Stimulated activated CD4-positive, alpha-beta T cell treated with anti-CD3 and anti-CD28 coated beads, Interleukin-12 subunit alpha, Interleukin-12 subunit beta, amount 100 ng/mL, for 24 hours (primary cell): ENCODE results near the gene CREB5.
"Not testable (repeated sequence)": the region's sequence is repeated elsewhere in the genome, so short reads cannot be mapped to it uniquely, and the experiment has no call there.

ENCODE experiments used
- DNase-seq, 2 experiments: peaks; one replicate each; pipeline ENCODE4 v3.0.0-alpha.2; 2020; ENCODE audit warnings: low read depth in 2 of 2

The CREB5 gene

DNA sequence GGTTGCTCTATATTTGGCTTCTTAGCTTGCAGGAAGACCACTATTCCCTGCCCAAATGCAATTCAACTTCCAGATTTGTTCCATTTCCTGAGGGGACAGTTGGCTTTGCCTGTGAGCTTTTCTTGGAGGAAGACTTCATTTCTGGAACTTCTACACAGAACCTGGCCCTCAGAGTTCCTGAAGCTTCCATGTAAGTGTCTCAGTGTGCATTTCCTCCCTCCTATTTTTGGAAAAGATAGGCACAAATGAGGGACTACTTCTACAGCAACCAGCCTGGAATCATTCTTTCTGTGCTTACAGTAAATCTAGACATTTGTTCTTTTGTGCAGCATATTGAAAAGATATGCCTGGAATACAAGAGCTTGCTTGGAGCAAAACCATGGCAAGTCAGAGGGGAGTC, 164.3 kb downstream of the CREB5 start:
- no peak for DNase-seq

DNA sequence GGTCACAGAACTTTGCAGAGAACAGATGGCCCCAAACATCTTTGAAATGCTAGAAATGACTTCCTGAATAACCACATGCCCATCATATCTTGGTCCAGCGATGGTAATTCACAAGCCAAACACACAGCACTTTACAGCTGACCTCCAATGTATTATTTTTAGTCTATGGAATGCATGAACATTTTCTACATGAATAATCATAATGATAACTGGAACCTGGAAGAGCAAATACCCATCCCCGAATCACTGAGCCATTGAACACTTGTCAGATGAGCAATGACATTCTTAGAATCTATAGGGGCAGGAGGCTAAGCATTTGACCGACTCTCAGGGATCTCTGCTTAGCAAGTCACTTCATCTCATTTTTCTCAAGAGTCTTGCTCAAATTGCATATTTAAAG, 167.3 kb downstream of the CREB5 start:
- DNase-seq, result no peak

DNA sequence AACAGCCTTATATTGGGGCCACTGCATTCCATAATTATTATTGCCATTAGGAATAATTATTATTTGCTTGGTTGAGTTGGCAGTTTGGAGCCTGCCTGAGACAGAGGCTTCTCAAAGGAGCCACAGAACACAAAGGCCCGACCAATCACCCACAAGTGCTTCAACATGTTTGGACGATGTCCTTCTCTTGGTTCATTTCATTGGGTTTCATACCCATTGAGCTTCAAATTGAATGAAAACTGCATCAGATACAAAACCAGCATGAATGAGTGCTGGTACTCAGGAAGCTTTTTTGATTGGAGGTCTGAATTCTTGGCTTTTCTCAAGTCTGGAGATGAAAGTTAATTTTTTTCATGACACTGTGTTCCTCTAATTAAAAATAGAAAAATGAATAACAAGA, 168.3 kb downstream of the CREB5 start:
- DNase-seq, result no peak

DNA sequence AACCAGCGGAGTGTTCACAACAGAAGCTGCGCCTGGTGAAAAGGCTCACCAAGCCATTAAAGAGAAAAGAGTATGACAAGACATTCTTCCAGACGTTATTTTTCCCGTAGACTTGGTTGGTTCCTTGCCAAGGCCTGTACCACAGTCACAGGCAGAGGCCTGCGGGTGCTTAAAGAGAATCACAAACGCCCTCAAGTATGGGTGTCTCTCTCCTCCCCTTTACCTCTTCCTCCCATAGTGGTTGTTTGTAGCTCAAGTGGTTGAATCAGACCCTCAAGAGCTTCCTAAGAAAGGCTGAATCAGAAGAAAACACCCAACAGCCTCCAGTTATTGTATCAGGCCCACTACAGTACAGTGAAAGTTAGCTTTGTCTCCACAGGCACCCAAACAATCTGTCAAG, 169.0 kb downstream of the CREB5 start:
- no peak for DNase-seq

DNA sequence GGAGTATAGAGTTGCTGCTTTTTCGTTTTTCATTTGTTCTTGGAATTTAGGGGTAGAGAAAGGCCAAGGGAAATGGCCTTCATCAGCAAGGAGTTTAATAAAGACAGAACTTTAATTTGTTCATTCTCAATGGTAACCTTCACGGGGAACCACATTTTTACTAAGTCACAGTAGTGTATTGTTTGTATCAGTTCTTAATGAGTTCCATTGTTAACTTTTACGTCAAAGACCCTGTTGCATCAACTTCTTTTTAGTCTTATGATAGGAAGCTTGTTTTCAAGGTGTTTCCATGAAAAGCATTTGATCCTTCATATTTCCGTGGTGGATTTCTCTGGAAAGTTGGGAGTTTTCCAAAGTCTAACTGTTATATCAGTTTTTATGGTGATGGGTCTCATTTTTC, 169.9 kb downstream of the CREB5 start:
- no peak for DNase-seq

DNA sequence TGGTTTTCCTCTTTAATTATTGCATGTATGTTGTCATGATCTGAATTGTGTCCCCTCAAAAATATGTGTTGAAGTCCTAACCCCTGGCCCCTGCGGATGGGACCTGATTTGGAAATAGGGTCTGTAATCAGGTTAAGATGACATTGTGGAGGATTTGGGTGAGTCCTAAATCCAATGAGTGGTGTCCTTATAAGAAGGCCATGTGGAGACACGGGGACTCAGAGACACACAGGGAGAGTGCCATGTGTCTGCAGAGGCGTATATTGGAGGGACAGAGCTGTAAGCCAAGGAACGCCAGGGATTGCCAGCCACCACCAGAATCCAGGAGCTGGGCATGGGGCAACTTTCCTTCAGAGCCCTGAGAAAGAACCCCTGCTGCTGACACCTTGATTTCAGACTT, 171.9 kb downstream of the CREB5 start:
- no peak for DNase-seq

DNA sequence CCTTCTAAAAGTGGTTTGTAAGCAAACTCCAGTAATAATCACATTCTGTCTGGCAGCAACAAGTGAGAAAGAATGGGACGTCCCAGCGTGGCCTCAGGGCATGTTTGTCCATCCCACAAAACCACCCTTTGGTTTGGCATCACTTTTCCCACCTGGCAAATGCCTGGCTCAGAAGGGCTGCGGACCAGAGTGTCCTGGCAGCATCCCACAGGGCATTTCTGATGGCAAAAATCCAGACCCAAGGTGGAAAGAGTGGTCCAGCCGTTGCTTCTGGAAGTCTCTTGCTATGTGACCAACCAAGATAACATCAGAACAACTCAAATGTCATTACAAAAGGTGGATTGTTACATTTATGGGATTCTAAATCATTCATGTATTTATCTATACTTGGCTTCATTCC, 174.4 kb downstream of the CREB5 start:
- DNase-seq, result no peak

DNA sequence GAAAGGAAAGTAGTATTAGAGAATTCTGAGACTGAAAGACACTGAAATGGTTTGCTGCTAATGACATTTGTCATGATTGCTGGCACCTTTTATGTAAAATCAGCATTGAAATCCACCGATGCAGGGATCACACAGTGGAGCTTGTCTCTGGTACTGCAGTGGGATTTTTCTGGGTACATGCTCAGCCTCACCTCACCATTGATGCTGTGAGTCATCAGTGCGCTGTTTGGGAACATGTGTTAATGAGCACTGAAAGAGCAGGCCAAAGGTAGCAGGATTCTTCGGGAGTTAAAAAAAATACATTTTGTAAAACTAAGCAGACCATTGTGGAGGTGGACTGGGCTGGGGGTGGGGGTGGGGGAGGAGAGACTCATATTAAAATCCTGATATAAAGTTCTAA, 174.9 kb downstream of the CREB5 start:
- no peak for DNase-seq

DNA sequence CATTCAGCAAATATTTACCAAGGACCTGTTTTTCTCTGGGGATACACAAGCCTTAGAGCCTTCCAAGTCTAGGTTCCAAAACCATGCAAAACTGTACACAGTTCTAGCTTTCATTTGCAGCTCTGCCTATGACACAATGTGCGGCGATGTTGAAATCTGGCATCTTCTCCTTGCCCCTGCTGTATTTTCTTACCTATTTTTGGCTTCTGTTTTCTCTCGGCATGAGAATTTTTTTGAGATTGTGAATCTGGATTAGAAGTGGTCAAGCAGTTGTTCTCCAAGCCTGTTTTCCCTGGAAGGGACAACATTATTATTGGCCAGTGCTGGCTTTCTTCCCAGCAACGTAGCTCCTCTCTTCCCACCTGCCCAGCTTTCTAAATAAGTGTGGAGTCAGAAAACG, 176.3 kb downstream of the CREB5 start:
- DNase-seq, result no peak

DNA sequence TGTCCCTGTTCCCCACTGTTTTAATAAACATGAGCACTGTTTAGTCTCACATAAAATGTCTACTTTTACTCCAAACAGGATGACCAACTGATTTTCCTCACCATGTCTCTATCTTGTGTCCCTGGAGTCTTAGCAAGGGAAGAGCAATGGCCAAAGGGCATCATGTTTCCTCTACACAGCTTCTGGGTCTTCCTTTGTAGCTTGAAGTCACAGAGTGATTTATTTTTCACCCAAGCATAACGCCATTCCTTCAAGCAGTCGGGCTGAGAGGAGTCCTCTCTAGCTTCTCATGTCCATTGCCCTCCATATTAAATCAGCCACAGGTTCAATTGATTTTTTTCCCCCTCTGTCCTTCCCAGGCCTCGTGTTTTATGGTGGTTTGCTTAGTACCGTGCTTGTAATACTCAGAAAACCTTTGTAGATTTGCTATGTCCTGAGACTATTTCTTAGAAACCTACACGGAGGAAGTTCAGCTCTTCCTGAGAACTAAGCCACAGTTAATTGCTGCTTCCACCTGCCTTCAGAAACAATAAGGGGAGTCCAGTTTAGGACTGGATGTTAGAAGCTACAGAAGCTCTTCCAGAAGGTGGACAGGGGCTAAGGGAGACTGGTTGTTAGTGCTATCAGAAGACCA, 178.8 kb downstream of the CREB5 start:
- no peak for DNase-seq

DNA sequence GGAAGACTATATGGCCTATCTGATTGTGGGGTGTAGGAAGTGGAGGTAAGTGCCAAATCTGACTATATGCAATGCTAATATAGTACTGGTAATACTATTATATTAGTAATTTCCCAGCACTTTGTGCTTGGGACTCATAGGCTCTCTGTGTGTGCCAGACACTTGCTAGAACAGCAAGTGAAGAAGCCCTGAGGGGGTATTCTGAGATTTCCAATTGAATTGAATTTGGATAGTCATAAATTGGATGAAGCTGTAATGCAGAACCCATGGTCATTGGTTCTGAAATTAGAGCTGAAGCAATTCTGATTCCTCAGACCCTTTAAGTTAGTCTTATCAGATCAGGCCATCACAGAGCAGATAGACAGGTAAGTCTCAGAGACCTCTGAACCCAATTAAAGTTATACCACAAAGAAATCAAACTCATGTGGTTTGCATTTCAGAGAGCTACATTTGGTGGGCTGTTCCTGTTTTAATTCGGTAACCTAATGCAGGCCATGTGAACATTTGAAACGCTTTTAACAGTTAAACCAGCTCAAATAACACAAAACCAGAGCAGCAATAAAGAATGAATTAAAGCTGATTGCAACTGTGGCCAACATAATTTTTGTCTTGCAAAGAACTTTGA, 179.5 kb downstream of the CREB5 start:
- no peak for DNase-seq

DNA sequence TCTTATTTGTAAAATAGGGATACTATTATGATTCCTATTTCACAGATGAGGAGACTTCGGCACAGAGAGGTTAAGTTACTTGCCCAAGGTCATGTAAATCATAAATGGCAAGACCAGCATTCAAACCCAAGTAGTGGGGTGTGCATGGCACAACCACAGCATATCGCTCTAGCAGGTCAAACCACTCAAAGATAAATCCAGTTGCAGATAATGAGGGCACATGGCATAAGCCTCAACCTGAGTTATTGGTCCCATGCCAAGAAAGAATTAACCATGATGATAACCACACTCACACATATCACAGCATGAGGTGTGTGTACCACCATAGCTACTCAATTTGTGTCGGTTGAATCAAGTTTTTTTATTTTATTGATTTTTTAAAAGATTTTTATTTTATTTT, 180.5 kb downstream of the CREB5 start:
- DNase-seq, result no peak

DNA sequence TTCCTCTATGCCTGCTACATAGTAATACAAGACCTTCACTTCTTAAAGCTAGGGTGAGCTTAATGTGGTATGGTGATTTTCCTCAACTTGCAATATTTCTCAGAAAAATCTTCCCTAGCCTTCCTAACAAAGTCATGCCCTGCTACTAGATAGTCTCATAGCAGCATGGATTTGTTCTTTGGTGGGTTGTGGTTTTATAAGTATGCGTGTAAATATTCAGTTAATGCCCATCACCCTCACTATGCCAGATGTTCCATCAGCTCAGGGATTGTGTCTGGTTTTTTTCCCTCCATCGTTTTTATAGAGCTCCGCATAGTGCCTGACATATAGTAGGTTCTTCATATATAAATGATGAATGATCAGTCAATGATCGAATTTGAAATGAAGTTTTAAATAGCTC, 182.8 kb downstream of the CREB5 start:
- DNase-seq, result no peak

DNA sequence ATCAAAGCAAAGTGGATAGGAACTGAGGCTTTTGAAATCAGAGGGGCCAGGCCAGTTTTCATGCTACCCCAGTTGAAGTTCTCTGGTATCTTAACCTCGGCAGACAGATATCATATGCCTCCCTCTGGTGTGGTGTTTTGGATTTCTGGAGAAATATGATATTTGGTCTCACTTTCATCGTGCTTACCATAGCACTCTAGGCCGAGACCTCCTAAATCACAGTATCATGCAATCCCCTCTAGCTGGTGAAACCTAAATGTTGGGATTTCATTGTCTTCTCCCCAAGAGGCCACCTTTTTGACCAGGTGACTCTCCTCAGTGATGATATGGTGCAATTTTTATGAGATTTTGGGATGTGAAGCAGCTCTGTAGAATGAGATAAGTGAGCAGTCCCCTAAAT, 183.5 kb downstream of the CREB5 start:
- DNase-seq, result no peak

DNA sequence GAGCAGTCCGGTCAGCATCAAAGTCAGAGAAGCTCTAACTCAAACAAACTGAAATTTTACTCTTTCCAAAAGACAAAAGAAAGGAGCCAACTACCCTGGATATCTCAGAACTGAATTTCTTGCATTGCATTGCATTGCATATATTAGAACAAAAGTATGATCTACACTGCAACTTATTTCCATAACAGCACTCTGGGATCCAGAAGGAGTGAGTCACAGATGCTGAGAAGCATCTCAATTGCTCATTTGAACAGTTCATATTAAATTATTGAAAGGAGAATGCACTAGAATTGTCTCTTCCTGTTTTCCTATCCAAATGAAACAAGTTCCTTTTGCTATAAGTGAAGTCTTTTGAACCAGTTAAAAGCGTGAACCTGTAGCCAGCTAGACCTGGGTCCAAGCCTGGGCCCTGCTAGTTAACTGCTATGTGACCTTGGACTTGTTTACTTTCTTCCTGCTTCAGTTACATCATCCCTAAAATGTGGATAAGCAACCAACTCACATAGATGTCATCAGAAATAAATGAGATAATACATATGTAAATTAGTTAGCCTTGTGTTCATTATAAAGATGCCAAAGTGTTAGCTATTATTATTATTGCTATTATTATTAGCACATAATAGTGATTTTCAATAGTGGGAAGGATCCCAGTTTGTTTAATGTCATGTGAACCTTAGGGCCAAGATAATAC, 184.1 kb downstream of the CREB5 start:
- DNase-seq, result no peak

DNA sequence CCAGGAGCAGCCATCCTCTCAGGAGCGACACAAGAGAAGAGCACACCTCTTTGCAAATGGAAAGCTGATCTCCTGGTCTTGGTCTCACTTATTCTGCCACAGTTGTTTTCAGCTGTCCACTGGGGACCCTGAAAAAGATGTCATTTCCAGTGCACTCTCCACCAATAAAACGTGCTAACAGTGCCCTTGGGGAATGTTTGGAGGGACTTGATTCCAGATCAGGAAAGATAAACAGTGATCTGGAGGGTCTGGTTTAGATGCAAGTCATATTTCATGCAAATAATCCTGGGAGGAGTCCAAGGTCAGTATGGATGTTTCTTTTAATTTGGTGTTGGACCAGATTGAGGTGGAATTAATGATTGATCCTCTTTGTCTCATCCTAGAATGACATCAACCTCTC, 185.0 kb downstream of the CREB5 start:
- DNase-seq, result no peak

DNA sequence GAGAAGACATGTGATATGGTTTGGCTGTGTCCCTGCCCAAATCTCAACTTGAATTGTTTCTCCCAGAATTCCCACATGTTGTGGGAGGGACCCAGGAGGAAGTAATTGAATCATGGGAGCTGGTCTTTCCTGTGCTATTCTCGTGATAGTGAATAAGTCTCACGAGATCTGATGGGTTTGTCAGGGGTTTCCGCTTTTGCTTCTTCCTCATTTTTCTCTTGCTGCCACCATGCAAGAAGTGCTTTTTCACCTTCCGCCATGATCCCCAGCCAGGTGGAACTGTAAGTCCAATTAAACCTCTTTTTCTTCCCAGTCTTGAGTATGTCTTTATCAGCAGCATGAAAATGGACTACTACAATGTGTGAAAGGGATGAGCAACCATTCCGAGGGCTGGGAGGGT, 185.7 kb downstream of the CREB5 start:
- DNase-seq, result not testable (repeated sequence)

DNA sequence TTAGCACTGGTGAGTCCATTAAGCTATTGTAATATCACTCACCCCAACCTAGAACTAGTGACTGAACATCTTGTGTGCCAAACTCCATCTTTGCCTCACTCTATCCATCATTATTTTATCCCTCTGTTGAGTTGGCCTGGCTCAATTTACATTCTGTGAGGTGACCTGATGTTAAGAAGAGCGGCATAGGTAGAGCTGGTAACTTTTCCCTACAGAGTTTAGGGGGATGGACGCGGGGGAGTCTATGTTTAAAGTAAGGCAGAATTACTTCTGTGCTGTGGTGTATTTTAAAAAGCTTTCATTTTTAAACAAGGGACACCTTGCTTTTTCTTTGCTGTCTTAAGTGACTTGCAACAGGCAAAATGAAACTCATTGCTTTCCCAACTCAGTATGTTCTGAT, 186.3 kb downstream of the CREB5 start:
- DNase-seq, result no peak

DNA sequence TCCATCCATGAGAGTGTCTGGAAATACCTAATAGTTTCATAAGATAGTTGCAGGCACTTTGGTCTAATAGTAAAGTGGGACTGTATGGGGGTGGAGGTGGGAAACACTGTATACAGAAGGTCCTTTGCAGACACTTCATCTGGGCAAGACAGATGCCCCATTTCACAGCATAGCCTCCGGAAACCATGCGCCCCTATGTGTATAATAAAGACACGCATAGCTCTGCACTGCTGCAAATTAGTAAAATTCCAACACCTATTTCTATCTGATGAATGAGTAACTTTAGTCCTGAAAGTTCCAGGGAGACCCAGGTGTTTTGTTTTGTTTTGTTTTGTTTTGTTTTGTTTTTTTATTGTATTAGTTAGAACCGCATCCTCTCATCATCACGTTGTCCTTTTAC, 187.1 kb downstream of the CREB5 start:
- DNase-seq, result no peak

DNA sequence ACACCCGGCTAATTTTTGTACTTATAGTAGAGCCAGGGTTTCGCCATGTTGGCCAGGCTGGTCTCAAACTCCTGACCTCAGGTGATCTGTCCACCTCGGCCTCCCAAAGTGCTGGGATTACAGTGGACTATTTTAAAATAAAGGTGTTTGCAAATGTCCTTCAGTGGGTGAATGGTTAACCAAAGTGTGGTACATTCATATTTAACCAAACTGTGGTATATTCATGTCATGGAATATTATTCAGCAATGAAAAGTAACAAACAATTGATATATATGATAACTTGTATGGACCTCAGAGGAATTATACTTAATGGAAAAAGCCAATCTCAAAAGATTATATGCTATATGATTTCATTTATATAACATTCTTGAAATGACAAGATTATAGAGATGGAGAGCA, 190.0 kb downstream of the CREB5 start:
- no peak for DNase-seq

DNA sequence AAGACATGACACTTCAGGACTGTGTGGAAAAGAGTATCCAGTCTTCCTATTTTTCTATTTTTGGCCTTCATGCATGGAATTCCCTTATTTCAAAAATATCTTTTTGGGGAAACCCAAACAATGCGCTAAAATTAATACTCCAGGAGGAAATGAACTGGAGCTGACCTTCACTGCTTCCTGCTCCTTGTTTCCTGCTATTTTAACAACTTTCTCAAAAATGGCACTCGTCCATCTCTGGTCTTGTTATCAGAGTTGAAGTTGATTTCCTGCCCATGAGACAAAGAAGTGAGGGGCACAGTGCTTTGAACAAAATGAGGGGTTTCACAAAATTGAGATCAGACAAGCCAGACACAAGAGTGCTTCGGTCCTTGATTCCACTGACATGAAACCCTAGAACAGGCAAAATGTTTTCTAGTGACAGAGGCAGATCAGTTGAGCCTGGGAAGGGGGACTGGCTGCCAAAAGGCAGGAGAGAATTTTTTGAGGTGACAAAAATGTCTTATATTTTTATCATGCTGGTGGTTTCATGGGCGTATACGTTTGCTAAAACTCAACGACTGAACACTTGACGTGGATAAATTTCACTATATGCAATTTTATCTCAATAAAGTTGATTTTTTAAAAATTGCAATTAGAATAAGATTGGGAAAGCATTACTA, 193.2 kb downstream of the CREB5 start:
- DNase-seq, result no peak

DNA sequence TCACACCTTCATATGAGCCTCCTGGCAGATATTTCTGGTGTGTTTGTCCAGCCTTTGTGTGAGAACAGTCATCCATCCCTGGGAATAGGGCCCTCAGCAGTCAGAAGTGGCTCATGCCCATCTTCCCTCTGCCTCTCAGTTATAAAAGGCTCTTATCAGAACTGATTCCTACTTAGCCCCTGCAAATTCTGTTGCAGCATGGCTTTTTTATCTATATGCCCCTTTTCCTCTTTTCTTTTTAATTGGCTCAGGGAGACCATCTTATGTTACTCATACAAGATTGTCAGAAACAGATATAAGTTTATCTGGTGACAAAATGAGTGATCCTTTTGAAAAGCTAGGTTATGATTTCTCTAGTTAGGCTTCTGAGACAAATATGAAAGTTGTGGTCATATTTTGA, 194.1 kb downstream of the CREB5 start:
- no peak for DNase-seq

DNA sequence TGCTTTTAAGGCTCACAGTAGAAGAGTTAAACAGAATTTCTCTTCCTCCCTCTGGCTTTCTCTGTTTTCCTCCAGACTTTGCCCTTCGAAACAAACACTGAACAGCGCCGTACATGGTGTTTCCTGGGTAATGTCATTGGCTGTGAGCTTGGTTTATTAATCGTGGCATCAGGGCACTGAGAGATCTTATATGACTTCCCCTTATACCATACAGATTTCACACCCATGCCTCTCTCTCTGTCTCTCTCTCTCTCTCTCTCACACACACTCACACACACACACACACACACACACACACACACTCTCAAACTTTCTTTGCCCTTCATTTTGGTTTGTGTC, 195.5 kb downstream of the CREB5 start:
- no peak for DNase-seq
